Fibroblast of the conjunctiva (primary cell): Measurements from ENCODE around the gene CLEC16A.

ENCODE experiments used
- DNase-seq: peaks from one replicate; pipeline ENCODE4 v3.0.0-alpha.2; 2010; ENCODE audit warnings: low read depth

The CLEC16A gene

DNA sequence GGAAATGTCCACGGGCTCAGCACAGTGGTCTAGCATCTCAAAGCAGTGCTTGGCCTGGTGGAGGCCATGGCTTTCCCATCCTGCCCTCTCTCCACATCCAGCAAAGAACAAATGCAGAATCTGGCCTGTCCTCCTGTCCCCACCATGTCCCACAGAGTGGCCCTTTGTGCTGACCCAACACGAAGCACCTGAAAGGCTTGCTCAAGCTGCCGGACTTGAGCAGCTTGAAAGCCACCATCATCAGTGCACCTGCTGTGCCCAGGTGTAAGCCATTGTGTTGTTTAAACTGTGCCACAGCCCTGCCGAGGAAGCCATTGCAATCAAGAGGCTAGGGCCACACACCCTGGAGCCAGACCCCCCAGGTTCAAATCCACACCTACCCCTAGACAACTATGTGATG is 196.1 kb downstream of the CLEC16A start:
- DNase-seq = no peak

DNA sequence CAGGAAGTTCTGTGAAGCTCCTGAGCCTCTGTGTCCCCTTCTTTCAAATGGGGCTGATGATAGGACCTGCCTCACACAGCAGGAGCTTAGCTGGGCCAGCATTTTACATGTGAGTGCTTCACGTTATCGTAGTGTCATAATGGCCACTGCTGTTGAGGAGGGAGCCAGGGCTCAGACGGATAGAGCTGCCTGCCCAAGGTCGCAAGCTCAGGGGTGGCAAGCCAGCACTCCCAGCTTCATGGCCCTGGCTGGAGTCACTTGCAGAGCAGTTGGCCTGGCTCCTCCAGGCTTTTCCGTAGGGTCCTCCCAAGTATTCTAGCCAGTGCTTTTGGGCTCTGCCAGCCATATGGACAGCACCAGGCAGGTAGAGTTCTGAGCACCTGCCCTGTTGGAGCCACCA is 196.5 kb downstream of the CLEC16A start:
- no peak for DNase-seq

DNA sequence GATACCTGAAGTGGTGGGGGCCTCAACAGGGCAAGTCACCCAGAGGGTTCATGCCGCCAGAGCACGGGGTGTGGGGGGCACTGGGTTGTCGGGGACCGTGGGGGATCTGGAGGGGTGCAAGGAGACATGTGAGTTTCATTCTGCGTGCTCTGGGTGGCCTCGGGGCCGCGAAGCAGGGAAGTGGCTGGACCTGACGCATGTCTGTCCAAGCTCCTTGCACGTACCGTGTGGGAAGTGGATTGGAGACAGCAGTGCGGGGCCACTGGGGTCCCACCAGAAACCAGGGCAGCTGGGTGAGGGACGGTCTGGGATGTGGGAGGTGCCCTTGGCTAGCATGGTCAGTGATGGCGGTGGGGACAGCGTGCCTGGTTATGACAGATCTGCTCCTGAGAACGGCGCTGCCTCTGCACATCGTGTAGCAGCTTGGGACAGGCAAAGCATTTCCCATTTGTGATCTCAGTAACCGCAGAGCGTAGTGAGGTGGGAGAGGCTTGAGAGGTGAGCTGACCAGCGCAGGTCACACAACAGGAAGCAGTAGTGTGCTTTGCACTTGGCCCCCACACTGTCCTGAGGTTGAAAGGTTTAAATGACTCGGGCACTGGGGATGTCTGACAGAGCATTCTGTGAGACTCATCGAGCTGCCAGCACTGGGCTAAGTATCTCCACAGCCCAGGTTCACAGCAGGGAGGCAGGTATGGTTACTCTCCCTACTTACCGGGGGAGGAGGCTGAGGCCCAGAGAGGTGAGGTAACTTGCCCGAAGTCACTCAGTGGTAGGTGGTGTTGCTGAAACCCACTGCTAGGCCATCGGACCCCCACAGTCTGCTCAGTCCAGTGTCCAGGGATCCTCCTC is 197.3 kb downstream of the CLEC16A start:
- DNase-seq = no peak

DNA sequence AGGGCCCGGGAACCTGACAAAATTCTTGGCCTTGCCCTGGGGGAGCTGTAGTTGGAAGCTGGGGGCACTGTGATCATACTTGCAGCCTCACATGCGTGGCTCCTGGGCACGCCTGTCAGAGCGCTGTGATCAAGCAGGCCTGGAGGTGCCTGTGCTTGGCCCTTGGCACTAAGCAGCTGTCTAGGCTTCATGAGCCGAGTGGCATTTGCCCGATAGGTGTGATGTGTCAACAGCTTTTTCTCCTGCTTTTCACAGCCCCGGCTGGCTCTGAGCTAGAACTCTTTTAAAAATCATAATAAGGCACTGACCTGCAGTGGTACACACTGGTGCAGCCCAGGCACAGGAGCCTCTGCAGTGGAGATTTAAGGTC is 197.9 kb downstream of the CLEC16A start:
- no peak for DNase-seq

DNA sequence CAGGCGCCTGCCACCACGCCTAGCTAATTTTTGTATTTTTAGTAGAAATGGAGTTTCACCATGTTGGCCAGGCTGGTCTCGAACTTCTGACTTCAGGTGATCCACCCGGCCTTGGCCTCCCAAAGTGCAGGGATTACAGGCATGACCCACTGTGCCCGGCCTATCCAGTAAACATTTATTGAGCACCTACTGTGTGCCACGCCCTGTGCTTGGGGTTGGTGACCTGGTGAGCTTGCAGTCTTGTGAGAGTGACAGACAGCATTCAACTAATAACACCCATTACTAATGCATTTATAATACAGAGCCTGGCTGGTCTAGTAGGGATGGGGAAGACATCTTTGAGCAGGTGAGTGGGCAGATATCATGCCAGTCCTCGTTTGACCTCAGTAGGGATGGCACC is 198.6 kb downstream of the CLEC16A start:
- no peak for DNase-seq

DNA sequence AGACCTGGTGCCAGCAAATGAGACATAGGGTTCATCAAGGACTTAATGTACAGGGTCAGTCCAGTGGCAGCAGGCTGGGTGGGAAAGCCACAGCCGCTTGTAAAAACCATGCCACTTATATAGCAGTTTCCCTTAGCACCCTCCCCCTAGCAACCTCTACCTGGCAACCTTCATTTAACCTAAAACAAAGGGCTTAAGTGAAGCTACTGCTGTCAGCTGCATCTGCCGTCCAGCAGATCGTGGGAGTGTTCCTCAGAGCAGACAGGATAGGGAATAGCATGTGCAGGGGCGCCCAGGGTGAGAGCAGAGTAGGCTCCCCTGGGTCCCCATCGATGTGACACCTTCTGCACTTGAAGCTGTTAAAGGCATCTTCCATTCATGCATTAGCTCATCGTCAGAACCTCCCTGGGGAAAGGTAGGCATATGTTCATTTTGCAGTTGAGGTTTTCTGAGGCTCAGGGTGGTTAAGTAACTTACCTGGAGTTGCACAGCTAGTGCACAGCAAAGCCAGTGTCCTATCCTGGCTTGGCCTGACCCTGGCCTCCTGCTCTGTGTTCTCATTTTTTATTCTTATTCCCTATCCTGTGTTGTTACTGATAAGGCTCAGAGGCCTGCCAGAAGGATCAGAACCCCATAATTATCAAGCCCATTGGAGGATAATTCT is 199.1 kb downstream of the CLEC16A start:
- no peak for DNase-seq

DNA sequence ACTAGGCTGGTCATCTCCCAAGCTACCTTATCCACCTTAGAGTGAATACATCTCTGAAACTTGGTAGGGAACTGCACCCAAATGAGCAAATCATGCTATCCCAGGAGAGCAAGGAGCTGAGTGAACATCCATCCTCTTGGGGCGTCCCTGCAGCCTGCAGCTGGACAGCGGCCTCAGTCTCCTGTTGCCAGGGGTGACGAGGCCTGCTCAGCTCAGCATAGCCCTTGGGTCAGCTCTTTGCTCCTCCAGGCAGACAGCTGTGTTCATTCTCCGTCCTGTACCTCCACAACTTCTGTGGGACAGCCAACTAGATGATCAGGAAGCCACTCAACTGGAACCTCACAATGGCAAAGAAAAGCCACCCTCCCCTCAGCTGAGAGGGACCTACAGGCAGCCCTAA is 199.8 kb downstream of the CLEC16A start:
- no peak for DNase-seq

DNA sequence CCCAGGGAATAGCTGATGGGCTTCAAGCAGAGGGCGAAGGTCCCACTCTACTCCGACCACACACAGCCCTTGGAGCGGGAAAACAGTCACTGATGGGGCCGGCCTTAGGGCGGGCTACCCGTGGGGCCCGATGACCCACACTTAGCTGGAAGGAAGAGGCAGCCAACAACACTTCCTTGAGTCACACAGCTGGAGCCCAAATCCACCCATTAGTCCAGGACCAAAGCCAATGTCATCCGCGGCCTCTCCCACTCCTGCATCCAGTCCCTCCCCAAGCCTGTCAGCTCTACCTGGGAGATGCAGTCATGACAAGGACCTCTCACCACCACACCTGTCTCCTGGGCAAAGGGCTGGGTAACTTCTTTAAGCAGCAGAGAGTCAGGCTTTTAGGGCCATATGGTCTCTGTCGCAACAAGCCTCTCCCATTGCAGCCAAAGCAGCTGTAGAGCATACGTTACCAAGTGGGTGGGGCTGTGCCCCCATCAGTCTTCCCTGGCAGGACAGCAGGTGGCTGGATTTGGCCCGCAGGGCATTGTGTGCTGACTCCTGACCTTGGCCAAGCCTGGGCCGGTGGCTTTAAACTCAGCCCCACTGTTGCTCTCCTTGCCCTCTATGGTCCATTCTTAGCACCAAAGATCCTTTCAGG is 200.9 kb downstream of the CLEC16A start:
- no peak for DNase-seq

DNA sequence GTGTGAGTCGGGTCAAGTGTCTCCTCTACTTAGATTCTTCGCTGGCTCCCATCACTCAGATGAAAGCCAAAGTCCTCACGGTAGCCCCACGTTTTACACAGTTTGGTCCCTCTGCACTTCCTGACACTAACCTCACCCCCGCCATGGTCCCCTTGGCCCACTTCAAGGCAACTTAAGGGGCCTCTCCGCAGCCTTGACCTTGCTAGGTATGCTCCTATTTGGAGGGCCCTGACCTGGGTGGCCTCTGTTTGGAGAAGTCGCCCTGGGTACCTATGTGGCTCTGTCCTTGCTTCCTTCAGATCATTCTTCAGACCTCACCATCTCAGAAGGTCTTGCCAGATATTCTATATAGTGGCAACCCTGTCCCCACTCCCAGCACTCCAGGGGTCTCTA is 201.5 kb downstream of the CLEC16A start:
- DNase-seq = no peak

DNA sequence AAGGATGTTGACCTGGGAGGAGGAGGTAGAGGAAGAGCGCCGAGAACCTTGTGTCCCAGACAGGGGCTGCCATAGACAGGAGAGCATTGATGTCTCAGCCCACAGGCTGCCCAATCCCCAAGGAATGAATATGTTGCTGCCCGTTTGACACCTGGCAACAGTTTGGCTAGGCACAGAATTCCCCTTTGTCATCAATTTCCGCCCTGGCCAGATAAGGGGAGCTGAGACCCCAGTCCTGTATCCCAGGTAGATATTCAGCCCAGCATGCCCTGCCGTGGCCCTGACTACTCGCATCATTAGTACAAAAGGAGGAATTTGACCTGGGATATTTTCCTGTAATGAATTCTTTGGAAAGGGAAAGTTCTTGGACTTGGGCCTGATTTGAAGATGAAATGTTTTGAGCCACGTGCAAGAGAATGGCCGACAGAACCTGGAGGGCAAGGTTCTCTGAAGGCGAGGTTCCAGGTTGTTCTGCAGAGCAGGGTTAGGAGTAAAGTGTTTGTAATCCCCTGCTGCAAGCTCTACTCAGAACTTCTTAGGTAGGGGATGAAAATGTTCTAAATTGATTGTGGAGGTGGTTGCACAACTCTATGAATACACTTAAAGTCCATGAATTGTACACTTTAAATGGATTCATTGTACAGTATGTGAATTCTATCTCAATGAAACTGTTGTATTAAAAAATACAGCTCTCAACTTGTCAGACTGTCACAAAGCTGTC is 202.8 kb downstream of the CLEC16A start:
- DNase-seq = no peak

DNA sequence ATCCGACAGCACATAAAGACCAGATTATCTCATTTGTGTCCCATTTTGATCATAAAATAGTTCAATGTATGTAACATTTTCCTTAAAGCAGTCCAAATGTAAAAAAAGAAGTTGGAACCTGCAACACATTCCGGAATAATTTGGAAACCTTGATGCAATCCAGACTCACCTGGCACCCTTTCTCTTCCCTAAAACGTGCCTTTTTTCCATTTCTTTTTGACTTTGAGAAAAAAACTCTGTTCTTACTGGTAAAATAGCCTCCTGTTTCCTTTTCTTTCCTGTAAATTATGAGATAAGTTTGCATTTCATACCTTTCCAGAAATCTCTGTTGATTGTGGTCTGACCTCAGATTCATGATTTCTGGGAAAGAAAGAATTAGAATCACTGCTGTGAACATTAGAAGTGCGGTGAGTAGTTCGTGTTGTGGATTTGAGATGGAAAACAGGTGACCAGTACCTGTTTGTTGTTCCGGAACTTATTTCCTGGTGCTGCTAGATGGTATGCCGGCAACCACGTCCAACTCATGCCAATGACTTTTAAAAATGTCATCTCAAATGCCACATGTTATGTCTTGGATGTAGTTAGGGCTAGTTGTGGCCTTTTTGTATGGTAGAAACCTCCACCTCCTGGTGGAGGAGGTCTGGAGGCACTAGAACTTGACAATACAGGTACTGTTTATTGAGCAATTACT is 203.5 kb downstream of the CLEC16A start:
- no peak for DNase-seq

DNA sequence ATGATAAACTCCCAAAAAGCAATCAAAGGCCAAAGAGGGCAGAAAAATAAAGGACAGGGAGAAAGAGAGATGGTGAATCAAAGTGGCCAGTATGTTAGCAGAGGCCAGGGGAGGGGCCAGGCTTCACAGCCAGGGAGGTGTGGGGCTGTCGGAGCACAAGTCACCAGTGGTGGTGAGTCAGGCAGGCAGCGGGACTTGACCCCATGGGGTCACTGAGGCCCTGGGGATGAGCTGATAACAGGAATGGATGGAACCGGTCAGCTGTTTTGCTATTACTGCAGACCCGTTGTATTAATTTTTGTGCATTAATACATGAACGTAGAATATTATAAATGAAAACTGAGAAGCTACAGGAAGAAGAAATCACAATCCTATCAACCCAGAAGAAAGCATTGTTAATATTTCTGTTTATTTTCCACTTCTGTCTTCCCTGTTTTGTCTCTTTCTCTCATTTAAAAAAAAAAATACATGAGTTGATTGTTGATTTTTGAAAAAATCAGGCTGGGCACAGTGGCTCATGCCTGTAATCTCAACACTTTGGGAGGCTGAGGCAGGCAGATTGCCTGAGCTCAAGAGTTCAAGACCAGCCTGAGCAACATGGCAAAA is 204.8 kb downstream of the CLEC16A start:
- no peak for DNase-seq

DNA sequence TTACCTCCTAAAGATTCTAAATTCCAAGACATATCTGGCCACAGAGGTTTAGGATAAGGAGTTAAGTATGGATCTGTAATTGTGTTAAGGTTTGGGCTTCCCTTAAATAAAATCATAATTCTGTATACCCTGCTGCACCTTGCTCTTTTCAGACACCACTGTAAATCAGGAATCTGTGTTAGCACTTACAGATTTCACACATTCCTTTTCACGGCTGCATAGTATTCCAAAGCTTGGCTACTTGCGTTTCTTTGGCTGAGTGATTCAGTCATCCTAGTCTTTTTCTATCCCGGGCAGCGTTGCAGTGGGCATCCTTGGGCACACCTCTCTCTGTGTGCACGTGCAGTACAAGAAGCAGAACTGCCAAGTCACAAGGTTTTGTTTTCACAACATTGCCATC is 205.8 kb downstream of the CLEC16A start:
- no peak for DNase-seq

DNA sequence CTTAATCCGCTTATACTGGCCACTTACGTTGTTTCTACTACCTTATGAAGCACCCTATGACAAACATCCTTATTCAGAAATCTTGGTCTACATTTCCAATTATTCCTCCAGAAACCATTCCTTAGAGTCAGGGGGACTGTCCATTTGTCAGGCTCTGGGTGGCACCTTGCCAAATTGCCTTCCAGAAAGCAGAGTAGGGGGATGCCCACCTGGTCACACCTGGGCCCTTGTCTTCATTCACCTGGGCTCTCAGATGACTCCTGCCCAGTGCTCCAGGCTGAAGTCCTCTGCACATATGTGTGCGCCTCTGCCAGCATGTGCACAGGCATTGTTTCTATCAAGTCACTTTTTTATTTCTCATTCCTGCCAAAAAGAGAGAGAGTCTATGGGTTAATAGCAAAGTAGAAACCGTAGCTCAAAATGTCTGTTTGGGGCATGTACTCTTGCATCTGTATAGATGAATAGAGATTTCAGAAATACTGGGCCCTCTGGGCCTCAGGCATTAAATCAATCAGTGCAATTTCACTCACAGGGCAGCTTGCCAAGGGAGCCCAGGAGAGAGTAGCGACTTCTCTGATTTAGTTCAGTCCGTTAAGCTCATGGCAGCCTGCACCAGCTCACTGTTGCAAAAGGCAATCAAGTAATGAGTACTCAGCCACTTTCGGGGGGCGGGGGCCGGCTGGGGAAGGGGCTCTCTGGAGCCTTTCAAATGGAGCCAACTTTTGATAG is 207.0 kb downstream of the CLEC16A start:
- no peak for DNase-seq

DNA sequence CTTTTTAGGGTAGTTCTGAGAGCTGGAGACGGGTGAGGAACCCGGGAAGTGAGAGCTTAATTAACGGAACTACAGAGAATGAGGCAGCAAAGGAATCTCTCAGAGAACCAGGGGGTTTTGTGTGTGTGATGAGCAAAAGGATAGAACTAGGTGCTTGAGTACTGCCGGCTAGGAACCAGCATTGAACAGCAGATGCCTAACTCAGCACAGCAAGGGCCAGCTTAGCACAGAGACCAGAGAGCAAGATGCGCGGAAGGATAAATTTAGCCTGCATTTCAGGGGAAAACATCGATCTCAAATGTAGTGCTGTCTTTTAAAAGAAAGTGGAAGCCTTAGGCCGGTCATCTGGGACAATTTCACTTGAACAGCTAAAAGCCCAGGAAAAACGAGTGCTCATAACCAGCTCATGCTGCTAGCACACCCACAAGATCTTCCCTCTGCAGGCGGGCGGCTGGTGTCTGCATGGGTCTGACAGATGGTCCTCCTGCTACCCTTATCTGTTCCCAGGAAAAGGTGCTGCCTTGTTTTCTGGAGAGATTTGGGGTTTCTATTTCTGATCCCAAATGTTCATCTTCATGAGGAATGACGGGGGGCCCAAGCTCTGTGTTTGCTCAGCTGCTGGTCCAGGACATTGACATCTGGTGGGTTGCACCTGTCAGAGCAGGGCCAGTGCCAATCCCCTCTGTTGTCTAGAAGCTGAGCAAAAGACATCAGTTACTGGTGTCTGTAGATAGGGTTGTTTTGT is 207.7 kb downstream of the CLEC16A start:
- DNase-seq = no peak

DNA sequence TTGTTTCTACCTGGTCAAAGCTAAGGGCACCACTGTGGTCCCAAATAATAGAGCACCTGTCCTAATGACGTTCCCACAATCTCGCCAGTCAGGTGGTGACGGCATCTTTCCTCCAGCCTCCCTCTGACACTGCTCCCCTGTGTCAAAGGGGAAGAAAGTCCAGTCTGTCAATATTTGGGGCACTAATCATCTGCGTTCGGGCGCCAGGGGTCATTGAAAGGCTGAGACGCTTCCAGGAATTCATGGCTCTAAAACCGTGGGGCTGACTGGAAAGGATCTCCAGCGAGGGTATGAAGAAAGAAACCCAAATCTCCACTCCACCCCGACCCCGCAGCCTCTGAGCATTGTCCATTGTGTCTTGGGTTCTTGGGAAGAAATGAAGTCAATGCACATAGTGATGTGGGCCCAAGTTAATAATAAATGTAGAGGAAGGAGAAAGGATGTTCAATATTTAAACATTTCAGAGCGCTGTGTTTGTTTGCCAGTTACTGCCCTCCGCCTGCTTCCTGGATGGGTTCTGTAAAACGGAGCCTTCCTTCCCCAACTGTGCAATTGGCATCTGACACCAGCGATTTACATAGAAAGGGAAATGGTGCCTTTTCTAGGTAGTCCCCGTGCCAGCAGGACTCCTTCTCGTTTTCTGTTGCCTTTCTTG is 208.4 kb downstream of the CLEC16A start:
- no peak for DNase-seq

DNA sequence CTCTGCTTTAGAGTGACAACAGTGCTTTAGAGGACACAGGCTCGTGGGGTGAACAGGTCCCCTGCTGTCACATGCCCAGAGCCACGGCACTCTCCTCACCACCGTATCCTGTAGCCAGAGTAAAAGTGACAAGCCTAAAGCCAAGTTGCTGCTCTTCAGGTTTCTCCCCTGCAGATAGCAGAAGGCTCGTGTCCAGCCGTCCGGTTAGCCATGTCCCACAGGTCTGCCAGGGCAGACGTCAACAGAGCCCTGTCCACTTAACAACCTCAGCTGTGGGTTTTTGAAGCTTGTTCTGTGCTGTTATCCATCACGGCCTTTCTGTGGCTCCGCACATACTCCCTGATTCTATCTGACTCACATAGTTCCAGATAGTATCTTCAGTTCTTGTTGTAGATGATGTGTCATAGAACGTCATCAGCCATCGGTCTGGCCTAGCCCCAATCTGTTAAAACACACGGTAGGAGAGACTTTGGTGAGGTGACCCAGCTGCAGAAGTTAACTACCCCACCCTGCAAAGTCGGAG is 211.0 kb downstream of the CLEC16A start:
- no peak for DNase-seq

DNA sequence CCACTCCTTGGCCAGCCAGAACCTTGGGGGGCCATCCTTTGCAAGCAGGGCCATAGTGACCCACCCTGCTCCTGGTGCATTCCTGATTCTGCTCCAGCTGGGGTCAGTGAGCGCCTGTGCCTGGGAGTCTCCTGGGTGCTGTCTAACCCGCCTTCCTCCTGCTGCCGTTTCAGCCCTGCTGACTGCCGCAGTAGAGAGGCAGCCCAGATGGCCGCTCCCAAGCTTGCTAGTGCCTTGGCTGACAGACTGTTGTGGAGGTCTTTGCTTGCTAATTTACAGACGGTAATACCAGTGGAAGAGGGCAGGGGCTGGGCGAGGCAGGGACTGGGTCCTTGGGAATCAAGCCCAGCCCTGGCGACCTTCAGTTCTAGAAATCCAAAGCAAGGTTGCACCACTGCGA is 212.0 kb downstream of the CLEC16A start:
- no peak for DNase-seq

DNA sequence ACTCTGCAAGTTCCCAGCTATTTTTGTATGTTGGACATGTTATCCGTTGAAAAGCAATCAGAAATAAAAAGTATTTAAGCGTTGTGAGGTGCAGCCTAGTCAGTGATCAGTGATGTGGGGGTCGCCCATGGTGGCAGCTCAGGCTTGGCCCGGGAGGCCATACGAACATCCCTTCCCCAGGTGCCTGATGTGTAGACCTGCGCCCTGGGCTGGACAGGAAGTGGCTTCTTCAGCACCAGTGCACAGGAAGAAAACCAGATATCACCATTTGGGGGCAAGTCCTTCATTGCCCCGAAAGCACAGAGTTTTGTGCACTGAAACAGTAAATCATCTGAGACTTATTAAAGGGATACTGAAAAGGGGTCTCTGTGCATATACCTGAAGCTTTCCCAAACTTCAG is 212.8 kb downstream of the CLEC16A start:
- no peak for DNase-seq
